K562 (cell line): ENCODE results near the gene ZNHIT3. TPM values are rescaled to one million over a fixed set of nuclear protein-coding genes. Genes with fewer than 3 reads are reported as not detected.

Experiments
- GTF2A2 ChIP-seq: IDR thresholded peaks from 2 replicates; pipeline ENCODE4 v1.6.1; 2016; ENCODE audit warnings: mild to moderate bottlenecking, missing genetic modification characterization, missing compliant biosample characterization
- NR2C1 ChIP-seq, 2 experiments: fragments of 450-650 bp; IDR thresholded peaks; 2 replicates each; pipeline ENCODE4 v1.6.1; 2017; ENCODE audit warnings: mild to moderate bottlenecking in 2 of 2, antibody characterized with exemption in 1 of 2, inconsistent platforms in 1 of 2, missing compliant biosample characterization in 1 of 2, missing genetic modification characterization in 1 of 2
- PCBP1 ChIP-seq: fragments of 200-400 bp; formaldehyde crosslinking; IDR thresholded peaks from 2 replicates; pipeline ENCODE4 v1.6.1; 2018; ENCODE audit warnings: mild to moderate bottlenecking, low read depth, low read length; ENCODE audit not compliant: poor library complexity, severe bottlenecking
- THRAP3 ChIP-seq: fragments of 450-650 bp; IDR thresholded peaks from 2 replicates; pipeline ENCODE4 v1.6.1; 2016; ENCODE audit warnings: mild to moderate bottlenecking, inconsistent platforms, borderline replicate concordance
- ZEB2 ChIP-seq: fragments of 450-650 bp; IDR thresholded peaks from 2 replicates; pipeline ENCODE4 v1.6.1; 2016
- ZNF232 ChIP-seq: sonication (generic); formaldehyde crosslinking; IDR thresholded peaks from 2 replicates; pipeline ENCODE4 v1.8.0; 2022; ENCODE audit warnings: mild to moderate bottlenecking, missing genetic modification reagents
- ZNF589 ChIP-seq: fragments of 200-800 bp; sonication (Bioruptor generic); IDR thresholded peaks from 2 replicates; pipeline ENCODE4 v1.6.1; 2016; ENCODE audit warnings: low read depth, missing genetic modification characterization, missing compliant biosample characterization
- polyA plus RNA-seq, 8 experiments: library from polyadenylated mRNA; depleted of rRNA in 4 of 8; stranded (reverse) in 5 of 8; unstranded in 3 of 8; fragments of >200 nt; fragmentation: Nextera tagmentation in 2 of 8; fragmentation: Illumina TruSeq in 1 of 8; extraction: Ambion mirVana in 2 of 8; extraction: Trizol in 1 of 8; gene quantifications; 2 replicates each; pipeline versions ENCODE4 v1.2.1 to v1.2.3, GENCODE V29; 2011 to 2014; ENCODE audit warnings: inconsistent platforms in 1 of 8, missing spikeins in 1 of 8
- total RNA-seq, 7 experiments: library from RNA; depleted of rRNA in 6 of 7; stranded (reverse); fragments of >200 nt in 6 of 7; fragmentation: Illumina TruSeq in 2 of 7; extraction: Trizol in 2 of 7; gene quantifications; 2 replicates each; pipeline versions ENCODE4 v1.2.1 to v1.2.3, GENCODE V29; 2011 to 2021; ENCODE audit warnings: low replicate concordance in 1 of 7
- TF ChIP-seq, protein P1 (sequence below), 2 experiments: fragments of 450-650 bp; IDR thresholded peaks; 2 replicates each; pipeline ENCODE4 v1.6.1; 2018; ENCODE audit warnings: mild to moderate bottlenecking in 2 of 2, low read depth in 1 of 2; ENCODE audit not compliant: partially characterized antibody in 2 of 2
- TF ChIP-seq, protein P2 (sequence below): fragments of 150-350 bp; conservative IDR thresholded peaks from 2 replicates; pipeline ENCODE4 v1.6.1; 2014; ENCODE audit warnings: low read length

Gene ZNHIT3
- total and polyA plus RNA-seq, 9 of the 15 experiments (the other 6 are each of a cell fraction or from before 2014, with no cell fraction given): 45.0 to 300 (median 88.4) TPM

DNA sequence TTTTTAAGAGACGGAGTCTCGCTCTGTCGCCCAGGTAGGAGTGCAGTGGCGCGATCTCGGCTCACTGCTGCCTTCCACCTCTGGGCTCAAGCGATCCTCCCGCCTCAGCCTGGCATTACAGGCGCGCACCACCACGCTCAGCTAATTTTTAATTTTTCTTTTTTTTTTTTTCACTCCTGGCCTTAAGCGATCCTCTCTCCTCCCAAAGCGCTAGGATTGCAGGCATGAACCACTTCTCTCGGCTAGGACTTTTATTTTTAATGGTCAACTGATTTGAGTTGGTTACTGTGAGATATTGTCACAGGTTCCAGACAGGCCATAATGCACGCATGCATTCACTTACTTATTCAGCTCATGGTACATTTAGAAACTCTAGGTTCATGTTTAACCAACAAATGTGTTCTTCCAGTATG is 49.2 kb downstream of the ZNHIT3 start (continued):
- TF ChIP-seq, protein P1, sequence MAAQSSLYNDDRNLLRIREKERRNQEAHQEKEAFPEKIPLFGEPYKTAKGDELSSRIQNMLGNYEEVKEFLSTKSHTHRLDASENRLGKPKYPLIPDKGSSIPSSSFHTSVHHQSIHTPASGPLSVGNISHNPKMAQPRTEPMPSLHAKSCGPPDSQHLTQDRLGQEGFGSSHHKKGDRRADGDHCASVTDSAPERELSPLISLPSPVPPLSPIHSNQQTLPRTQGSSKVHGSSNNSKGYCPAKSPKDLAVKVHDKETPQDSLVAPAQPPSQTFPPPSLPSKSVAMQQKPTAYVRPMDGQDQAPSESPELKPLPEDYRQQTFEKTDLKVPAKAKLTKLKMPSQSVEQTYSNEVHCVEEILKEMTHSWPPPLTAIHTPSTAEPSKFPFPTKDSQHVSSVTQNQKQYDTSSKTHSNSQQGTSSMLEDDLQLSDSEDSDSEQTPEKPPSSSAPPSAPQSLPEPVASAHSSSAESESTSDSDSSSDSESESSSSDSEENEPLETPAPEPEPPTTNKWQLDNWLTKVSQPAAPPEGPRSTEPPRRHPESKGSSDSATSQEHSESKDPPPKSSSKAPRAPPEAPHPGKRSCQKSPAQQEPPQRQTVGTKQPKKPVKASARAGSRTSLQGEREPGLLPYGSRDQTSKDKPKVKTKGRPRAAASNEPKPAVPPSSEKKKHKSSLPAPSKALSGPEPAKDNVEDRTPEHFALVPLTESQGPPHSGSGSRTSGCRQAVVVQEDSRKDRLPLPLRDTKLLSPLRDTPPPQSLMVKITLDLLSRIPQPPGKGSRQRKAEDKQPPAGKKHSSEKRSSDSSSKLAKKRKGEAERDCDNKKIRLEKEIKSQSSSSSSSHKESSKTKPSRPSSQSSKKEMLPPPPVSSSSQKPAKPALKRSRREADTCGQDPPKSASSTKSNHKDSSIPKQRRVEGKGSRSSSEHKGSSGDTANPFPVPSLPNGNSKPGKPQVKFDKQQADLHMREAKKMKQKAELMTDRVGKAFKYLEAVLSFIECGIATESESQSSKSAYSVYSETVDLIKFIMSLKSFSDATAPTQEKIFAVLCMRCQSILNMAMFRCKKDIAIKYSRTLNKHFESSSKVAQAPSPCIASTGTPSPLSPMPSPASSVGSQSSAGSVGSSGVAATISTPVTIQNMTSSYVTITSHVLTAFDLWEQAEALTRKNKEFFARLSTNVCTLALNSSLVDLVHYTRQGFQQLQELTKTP (IDR thresholded peaks at IDR 0.05; ENCODE audit: low read depth in 1 of 2, partially characterized antibody in 2 of 2): peak in 1 of 2 experiments; percentile 35
- TF ChIP-seq PCBP1 (peak; percentile 7), ZNF589 (CRISPR knock-in tag) (peak; percentile 68; the same call in 1 of the 2 replicates), THRAP3 (no peak), ZNF232 (CRISPR knock-in tag) (no peak), NR2C1 (IDR thresholded peaks at IDR 0.05) (no peak), NR2C1 (tag; IDR thresholded peaks at IDR 0.05) (no peak), GTF2A2 (no peak), ZEB2 (0 out of 2 replicates have a peak, but pooled peaks have one; percentile 29)
- TF ChIP-seq, protein P2, sequence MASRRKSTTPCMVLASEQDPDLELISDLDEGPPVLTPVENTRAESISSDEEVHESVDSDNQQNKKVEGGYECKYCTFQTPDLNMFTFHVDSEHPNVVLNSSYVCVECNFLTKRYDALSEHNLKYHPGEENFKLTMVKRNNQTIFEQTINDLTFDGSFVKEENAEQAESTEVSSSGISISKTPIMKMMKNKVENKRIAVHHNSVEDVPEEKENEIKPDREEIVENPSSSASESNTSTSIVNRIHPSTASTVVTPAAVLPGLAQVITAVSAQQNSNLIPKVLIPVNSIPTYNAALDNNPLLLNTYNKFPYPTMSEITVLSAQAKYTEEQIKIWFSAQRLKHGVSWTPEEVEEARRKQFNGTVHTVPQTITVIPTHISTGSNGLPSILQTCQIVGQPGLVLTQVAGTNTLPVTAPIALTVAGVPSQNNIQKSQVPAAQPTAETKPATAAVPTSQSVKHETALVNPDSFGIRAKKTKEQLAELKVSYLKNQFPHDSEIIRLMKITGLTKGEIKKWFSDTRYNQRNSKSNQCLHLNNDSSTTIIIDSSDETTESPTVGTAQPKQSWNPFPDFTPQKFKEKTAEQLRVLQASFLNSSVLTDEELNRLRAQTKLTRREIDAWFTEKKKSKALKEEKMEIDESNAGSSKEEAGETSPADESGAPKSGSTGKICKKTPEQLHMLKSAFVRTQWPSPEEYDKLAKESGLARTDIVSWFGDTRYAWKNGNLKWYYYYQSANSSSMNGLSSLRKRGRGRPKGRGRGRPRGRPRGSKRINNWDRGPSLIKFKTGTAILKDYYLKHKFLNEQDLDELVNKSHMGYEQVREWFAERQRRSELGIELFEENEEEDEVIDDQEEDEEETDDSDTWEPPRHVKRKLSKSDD: no peak
